Kidney (tissue), 14 donors: ENCODE measurements around the gene SPAG6. TPM values are rescaled to one million over a fixed set of nuclear protein-coding genes. Genes with fewer than 3 reads are reported as not detected.
"Not testable (repeated sequence)": the region's sequence is repeated elsewhere in the genome, so short reads cannot be mapped to it uniquely, and the experiment has no call there.

Experiments used
- DNase-seq, 5 donors: peaks; one replicate each; pipeline ENCODE4 v3.0.0-alpha.2; 2013 to 2020
- FAIRE-seq: peaks from 2 replicates; lab custom pipeline; 2012; peaks lifted over from hg19 to GRCh38; lab: Jason Lieb, UNC
- H3K27ac ChIP-seq, 2 donors: one replicate each; pipeline ENCODE4 v1.7.0; 2013; ENCODE audit warnings: low read depth in 2 of 2, low read length in 2 of 2, inconsistent platforms in 1 of 2
- H3K27me3 ChIP-seq: one replicate; pipeline ENCODE4 v1.7.1; 2013; ENCODE audit warnings: low read length, inconsistent platforms; ENCODE audit not compliant: control insufficient read depth, insufficient read depth
- H3K36me3 ChIP-seq, 3 donors: one replicate each; pipeline versions ENCODE4 v1.7.0 to v1.7.1; 2013; ENCODE audit warnings: low read length in 3 of 3, control low read depth in 1 of 3, inconsistent platforms in 1 of 3; ENCODE audit not compliant: insufficient read depth in 3 of 3, control insufficient read depth in 2 of 3
- H3K4me1 ChIP-seq, 3 donors: one replicate each; pipeline versions ENCODE4 v1.7.0 to v1.7.1; 2013; ENCODE audit warnings: low read length in 3 of 3, inconsistent platforms in 1 of 3, low read depth in 1 of 3; ENCODE audit not compliant: control insufficient read depth in 2 of 3, insufficient read depth in 2 of 3
- H3K4me3 ChIP-seq, 3 donors: one replicate each; pipeline versions ENCODE4 v1.7.0 to v1.8.1; 2013; ENCODE audit warnings: low read length in 3 of 3, control low read depth in 1 of 3, inconsistent platforms in 1 of 3
- H3K9ac ChIP-seq, 3 donors: one replicate each; pipeline versions ENCODE4 v1.7.0 to v1.7.1; 2013; ENCODE audit warnings: low read length in 3 of 3, control low read depth in 1 of 3, inconsistent platforms in 1 of 3
- H3K9me3 ChIP-seq, 3 donors: one replicate each; pipeline versions ENCODE4 v1.7.0 to v1.7.1; 2013; ENCODE audit warnings: low read length in 3 of 3, control low read depth in 1 of 3, inconsistent platforms in 1 of 3; ENCODE audit not compliant: control insufficient read depth in 2 of 3, insufficient read depth in 1 of 3
- CTCF ChIP-seq: IDR thresholded peaks from 3 replicates; pipeline ENCODE4 v1.5.1; 2012; ENCODE audit warnings: mild to moderate bottlenecking, moderate library complexity, borderline replicate concordance; ENCODE audit not compliant: insufficient read depth; ENCODE audit errors: extremely low read depth
- intact Hi-C: fragments of 100-400 bp; cut with DNase I; formaldehyde crosslinking; loops from one replicate; pipeline ENCODE4 v1.11.1; 2022
- polyA plus RNA-seq: library from polyadenylated mRNA; stranded (reverse); fragments of 350-450 nt; fragmentation: Illumina TruSeq; extraction: RNeasy Lipid Tissue Mini Kit (QIAGEN cat#74804); gene quantifications from one replicate; pipeline ENCODE4 v1.2.3, GENCODE V29; 2014; ENCODE audit warnings: low read depth, low replicate concordance; ENCODE audit not compliant: insufficient read depth
- total RNA-seq: library from RNA; stranded (reverse); fragmentation: NEBNext Ultra II Directional; extraction: Animal tissue kit (Norgen Biotek cat#: 25700); gene quantifications from one replicate; pipeline ENCODE4 v1.2.1, GENCODE V29; 2021
- donor health status: control.
- donor health status: control.
- donor health status: control.
- donor health status: control.
- donor health status: control.
- donor health status: DM: yes; HTN: yes; CAD: no.
- donor health status: Normal renal cell carcinoma (clear cell type).

The SPAG6 gene
- total and polyA plus RNA-seq, 2 donors from 2014 or later: 0.30 to 8.4 TPM

GRCh38 chr10:22305721-22306120 lies 39.6 kb upstream of the SPAG6 start:
- no peaks in the 10 kb centered on the region for H3K4me1 ChIP-seq
- no peaks in the 10 kb centered on the region for H3K27me3 ChIP-seq
- H3K9ac ChIP-seq: no peak overlapping the region
- H3K36me3 ChIP-seq: no peaks in the 10 kb centered on the region
- DNase-seq: no peak
- intact Hi-C loops: no loop called here
- no peak for TF ChIP-seq CTCF
- H3K27ac ChIP-seq: no peak overlapping the region
- FAIRE-seq: no peak
- no peaks in the 10 kb centered on the region for H3K9me3 ChIP-seq
- no peak overlapping the region for H3K4me3 ChIP-seq

- intact Hi-C loops: no loop called here
- TF ChIP-seq CTCF: no peak
Observed at GRCh38 chr10:22308390-22308789, 36.9 kb upstream of the SPAG6 start.

GRCh38 chr10:22309180-22310000 lies 35.9 kb upstream of the SPAG6 start:
- intact Hi-C loops: no loop called here
- DNase-seq: no peak

More at GRCh38 chr10:22308390-22308789, 36.9 kb upstream of the SPAG6 start:
- Histone ChIP-seq H3K9ac (no peak overlapping the region), H3K36me3 (no peaks in the 10 kb centered on the region), H3K4me1 (no peaks in the 10 kb centered on the region), H3K27ac (no peak overlapping the region), H3K4me3 (no peak overlapping the region), H3K27me3 (no peaks in the 10 kb centered on the region), H3K9me3 (no peaks in the 10 kb centered on the region)
- no peak for FAIRE-seq
- no peak for DNase-seq

GRCh38 chr10:22310012-22310411 lies 35.3 kb upstream of the SPAG6 start:
- H3K27me3 ChIP-seq, H3K4me3 ChIP-seq, H3K9me3 ChIP-seq, DNase-seq, H3K9ac ChIP-seq, H3K4me1 ChIP-seq, H3K36me3 ChIP-seq, FAIRE-seq, intact Hi-C loops, H3K27ac ChIP-seq: not testable (repeated sequence)

More at GRCh38 chr10:22309180-22310000, 35.9 kb upstream of the SPAG6 start:
- Histone ChIP-seq H3K9me3 (no peaks in the 10 kb centered on the region), H3K27ac (no peak overlapping the region), H3K27me3 (no peaks in the 10 kb centered on the region), H3K4me1 (no peaks in the 10 kb centered on the region), H3K36me3 (no peaks in the 10 kb centered on the region), H3K4me3 (no peak overlapping the region), H3K9ac (no peak overlapping the region)
- no peak for FAIRE-seq
- no peak for TF ChIP-seq CTCF
